ENCODE measurements around the gene RANGAP1.

The RANGAP1 gene

GRCh38 chr22:41237036-41237706, 48.8 kb downstream of the RANGAP1 start:
- no peak for DNase-seq (ENCODE audit: low read depth in 2 of 2)

GRCh38 chr22:41234815-41235695, 50.9 kb downstream of the RANGAP1 start:
- no peak for DNase-seq (ENCODE audit: low read depth in 2 of 2)

- no peak for DNase-seq (ENCODE audit: low read depth in 2 of 2)
Observed at GRCh38 chr22:41231369-41231768, 54.6 kb downstream of the RANGAP1 start.

GRCh38 chr22:41230401-41230785, 55.6 kb downstream of the RANGAP1 start:
- no peak for DNase-seq (ENCODE audit: low read depth in 2 of 2)

GRCh38 chr22:41229730-41230400, 56.1 kb downstream of the RANGAP1 start:
- no peak for DNase-seq (ENCODE audit: low read depth in 2 of 2)

GRCh38 chr22:41229215-41229614, 56.8 kb downstream of the RANGAP1 start:
- DNase-seq (ENCODE audit: low read depth in 2 of 2) = no peak

- DNase-seq (ENCODE audit: low read depth in 2 of 2) = no peak
Observed at GRCh38 chr22:41226723-41227655, 59.0 kb downstream of the RANGAP1 start.

GRCh38 chr22:41223535-41223934, 62.5 kb downstream of the RANGAP1 start:
- no peak for DNase-seq (ENCODE audit: low read depth in 2 of 2)

- no peak for DNase-seq (ENCODE audit: low read depth in 2 of 2)
Observed at GRCh38 chr22:41222846-41223507, 63.0 kb downstream of the RANGAP1 start.

- DNase-seq (ENCODE audit: low read depth in 2 of 2) = peak in 1 of 2 donors; percentile 3
Observed at GRCh38 chr22:41217553-41218157, 68.3 kb downstream of the RANGAP1 start.

- DNase-seq (ENCODE audit: low read depth in 2 of 2) = no peak
Observed at GRCh38 chr22:41216984-41217383, 69.0 kb downstream of the RANGAP1 start.

- DNase-seq (ENCODE audit: low read depth in 2 of 2) = no peak
Observed at GRCh38 chr22:41215926-41216325, 70.1 kb downstream of the RANGAP1 start.

- no peak for DNase-seq (ENCODE audit: low read depth in 2 of 2)
Observed at GRCh38 chr22:41215409-41215808, 70.6 kb downstream of the RANGAP1 start.

- no peak for DNase-seq (ENCODE audit: low read depth in 2 of 2)
Observed at GRCh38 chr22:41206719-41207118, 79.3 kb downstream of the RANGAP1 start.

- peak; percentile 98 for DNase-seq (ENCODE audit: low read depth in 2 of 2)
Observed at GRCh38 chr22:41204992-41205900, 80.7 kb downstream of the RANGAP1 start, which contains the start of gene L3MBTL2. TSS of gene L3MBTL2 (plus strand) at chr22:41205312. CDS start at chr22:41205363, 51 bp downstream.

- DNase-seq (ENCODE audit: low read depth in 2 of 2) = no peak
Observed at GRCh38 chr22:41204066-41204465, 81.9 kb downstream of the RANGAP1 start.

GRCh38 chr22:41203118-41203517, 82.9 kb downstream of the RANGAP1 start:
- DNase-seq (ENCODE audit: low read depth in 2 of 2) = no peak

- no peak for DNase-seq (ENCODE audit: low read depth in 2 of 2)
Observed at GRCh38 chr22:41201141-41201540, 84.8 kb downstream of the RANGAP1 start.

- peak; percentile 14 to 29 for DNase-seq (ENCODE audit: low read depth in 2 of 2)
Observed at GRCh38 chr22:41198027-41198580, 87.9 kb downstream of the RANGAP1 start.
